B cell (primary cell): Measurements from ENCODE around the gene ERLIN1. TPM values are rescaled to one million over a fixed set of nuclear protein-coding genes. Genes with fewer than 3 reads are reported as not detected.

ENCODE experiments used
- ATAC-seq: fragments of 200-7000 bp; cut with Tn5 transposase; one replicate; pipeline ENCODE4 v1.10.0; 2021; ENCODE audit warnings: low read depth, mild to moderate bottlenecking, moderate number of reproducible peaks, moderate library complexity
- CTCF ChIA-PET: fragments of 350-600 bp; sonication (Branson Sonifier 250); formaldehyde crosslinking; loops from one replicate; lab custom pipeline; 2021; ENCODE audit warnings: antibody characterized with exemption, inconsistent platforms; lab: Charles Lee
- POLR2A ChIA-PET: fragments of 350-600 bp; sonication (Branson Sonifier 250); formaldehyde crosslinking; loops from one replicate; lab custom pipeline; 2021; ENCODE audit warnings: antibody characterized with exemption; lab: Charles Lee
- DNase-seq: peaks from one replicate; pipeline ENCODE4 v3.0.0; 2013
- H2AFZ ChIP-seq: 2 replicates; pipeline ENCODE4 v1.6.1; 2012; ENCODE audit warnings: mild to moderate bottlenecking, low read depth, low read length; ENCODE audit not compliant: insufficient read depth, poor library complexity, severe bottlenecking
- H3K27ac ChIP-seq, 2 donors: 1 replicate in 1 of 2; 2 replicates in 1 of 2; pipeline ENCODE4 v1.5.1; 2012 to 2013; ENCODE audit warnings: low read length in 2 of 2, mild to moderate bottlenecking in 2 of 2, moderate library complexity in 1 of 2
- H3K27me3 ChIP-seq, 4 experiments: fragments of 200-600 bp in 1 of 4; sonication (generic) in 1 of 4; replicated peaks in 1 of 4; 1 replicate in 2 of 4; 2 replicates in 2 of 4; pipeline versions ENCODE4 v1.6.1 to v1.7.0; 2013 to 2016; ENCODE audit warnings: low read length in 3 of 4, mild to moderate bottlenecking in 2 of 4, mixed read lengths in 1 of 4, moderate library complexity in 1 of 4; ENCODE audit not compliant: insufficient read depth in 4 of 4, control insufficient read depth in 3 of 4; ENCODE audit errors: control extremely low read depth in 1 of 4
- H3K36me3 ChIP-seq, 2 experiments: replicated peaks in 1 of 2; 1 replicate in 1 of 2; 2 replicates in 1 of 2; pipeline versions ENCODE4 v1.6.1 to v1.7.1; 2013; ENCODE audit warnings: low read length in 1 of 2; ENCODE audit not compliant: insufficient read depth in 2 of 2, control insufficient read depth in 1 of 2; ENCODE audit errors: control extremely low read depth in 1 of 2, extremely low read depth in 1 of 2
- H3K4me1 ChIP-seq, 2 donors: fragments of 200-600 bp in 1 of 2; sonication (generic) in 1 of 2; 1 replicate in 1 of 2; 2 replicates in 1 of 2; pipeline versions ENCODE4 v1.5.1 to v1.6.1; 2013 to 2017; ENCODE audit warnings: low read length in 2 of 2; ENCODE audit not compliant: control insufficient read depth in 2 of 2, insufficient read depth in 2 of 2
- H3K4me2 ChIP-seq: replicated peaks from 2 replicates; pipeline ENCODE3; 2012; ENCODE audit warnings: mild to moderate bottlenecking, low read depth, low read length; ENCODE audit not compliant: poor library complexity, severe bottlenecking
- H3K4me3 ChIP-seq, 5 experiments: fragments of 200-600 bp in 1 of 5; sonication (generic) in 1 of 5; 1 replicate in 3 of 5; 2 replicates in 2 of 5; pipeline versions ENCODE4 v1.5.1 to v1.7.0; 2011 to 2016; ENCODE audit warnings: low read length in 4 of 5, mild to moderate bottlenecking in 4 of 5, low read depth in 2 of 5, control low read depth in 1 of 5, moderate library complexity in 1 of 5; ENCODE audit not compliant: insufficient read depth in 1 of 5; ENCODE audit errors: control extremely low read depth in 1 of 5, extremely low read depth in 1 of 5
- H3K79me2 ChIP-seq: fragments of 200-600 bp; sonication (generic); one replicate; pipeline ENCODE4 v1.6.0; 2016; ENCODE audit warnings: low read length; ENCODE audit not compliant: control insufficient read depth, insufficient read depth
- H3K9ac ChIP-seq: fragments of 200-600 bp; sonication (generic); 2 replicates; pipeline ENCODE4 v1.6.1; 2017; ENCODE audit warnings: mild to moderate bottlenecking, low read length, moderate library complexity
- H3K9me3 ChIP-seq, 3 donors: one replicate each; pipeline versions ENCODE4 v1.6.1 to v1.7.1; 2013; ENCODE audit warnings: low read length in 2 of 3; ENCODE audit not compliant: control insufficient read depth in 2 of 3, insufficient read depth in 1 of 3; ENCODE audit errors: control extremely low read depth in 1 of 3
- H4K20me1 ChIP-seq: 2 replicates; pipeline ENCODE4 v1.6.0; 2012; ENCODE audit warnings: mild to moderate bottlenecking, low read length; ENCODE audit not compliant: insufficient read depth, control insufficient read depth, poor library complexity, severe bottlenecking
- H3K27ac Mint-ChIP-seq: one replicate; pipeline ENCODE4 v1.8.0; 2021; ENCODE audit warnings: mixed read lengths
- H3K27me3 Mint-ChIP-seq: one replicate; pipeline ENCODE4 v1.8.0; 2021; ENCODE audit warnings: mixed read lengths
- H3K4me1 Mint-ChIP-seq: one replicate; pipeline ENCODE4 v1.8.0; 2021; ENCODE audit warnings: mixed read lengths
- H3K4me3 Mint-ChIP-seq: one replicate; pipeline ENCODE4 v1.8.0; 2021; ENCODE audit warnings: mixed read lengths
- H3K9me3 Mint-ChIP-seq: one replicate; pipeline ENCODE4 v1.8.0; 2022; ENCODE audit warnings: mixed read lengths; ENCODE audit not compliant: insufficient read depth
- CTCF ChIP-seq: fragments of 200-600 bp; IDR thresholded peaks from one replicate; pipeline ENCODE4 v1.8.0; 2022; ENCODE audit warnings: antibody characterized with exemption, mild to moderate bottlenecking
- EZH2 ChIP-seq: IDR thresholded peaks from 2 replicates; pipeline ENCODE4 v1.6.1; 2012; ENCODE audit warnings: borderline replicate concordance, low read depth, mild to moderate bottlenecking, moderate library complexity, low read length; ENCODE audit not compliant: insufficient read depth, poor library complexity, severe bottlenecking
- WGBS: methylation state at CpG from one replicate; pipeline ENCODE4 v1.1.5; 2013; ENCODE audit warnings: missing lambda C conversion rate; ENCODE audit not compliant: insufficient coverage; 5-methylcytosine and 5-hydroxymethylcytosine counted together
- intact Hi-C: fragments of 100-400 bp; cut with micrococcal nuclease; formaldehyde crosslinking; loops from one replicate; pipeline ENCODE4 v1.10.0; 2022
- polyA plus RNA-seq: library from polyadenylated mRNA; depleted of rRNA; stranded (reverse); fragments of >200 nt; gene quantifications from 2 replicates; pipeline ENCODE4 v1.2.3, GENCODE V29; 2012
- total RNA-seq, 2 donors: library from RNA; stranded (reverse); fragments of 120-200 nt in 1 of 2; gene quantifications; 1 replicate in 1 of 2; 2 replicates in 1 of 2; pipeline versions ENCODE4 v1.2.3 to v1.2.4, GENCODE V29; 2013 to 2022

Gene ERLIN1
- total and polyA plus RNA-seq, 2 donors (not counting 1 experiment from before 2014, with no cell fraction given) = 4.3 to 9.0 TPM

DNA sequence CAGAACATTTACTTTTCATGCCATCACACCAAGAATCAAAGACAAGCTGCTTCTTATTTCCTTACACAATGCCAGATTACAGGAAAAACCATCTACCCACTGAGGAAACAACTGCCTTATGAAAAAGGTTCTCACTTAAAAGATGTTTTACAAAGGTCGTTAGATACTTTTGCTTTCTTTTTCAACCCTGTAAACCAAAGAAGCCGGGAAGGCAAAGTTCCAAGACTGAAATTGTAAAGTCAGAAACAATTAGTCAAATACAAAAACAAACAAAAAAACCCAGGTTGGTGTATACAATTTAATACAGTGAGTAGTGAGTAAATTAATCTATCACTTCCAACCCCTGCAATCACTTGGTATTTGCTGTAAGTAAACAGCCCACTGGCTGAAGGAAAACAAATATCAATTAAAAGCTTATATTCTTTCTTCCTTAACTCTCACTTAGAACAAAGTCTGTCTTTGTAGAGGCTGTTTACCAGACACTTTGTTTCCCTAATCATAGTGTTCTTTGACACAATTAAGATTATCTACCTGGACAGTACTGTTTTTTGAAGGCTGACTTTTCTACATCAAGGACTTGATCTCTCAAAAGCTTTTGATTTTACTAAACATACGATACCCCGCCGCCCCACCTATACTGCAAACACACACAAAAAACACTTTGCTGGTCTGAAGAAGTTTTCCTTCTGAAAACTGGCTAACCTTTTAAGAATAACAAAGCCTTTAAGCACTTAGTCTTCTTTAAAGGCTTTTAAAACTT is 18.1 kb downstream of the ERLIN1 start:
- TF ChIP-seq CTCF = no peak
- TF ChIP-seq EZH2 = no peak
- ATAC-seq (no peak), DNase-seq (no peak)
- Histone ChIP-seq H3K27ac (peak overlapping the region in 1 of 2 donors; percentile 6), H2AFZ (no peak overlapping the region), H3K9ac (peak overlapping the region; percentile 21), H3K4me3 (no peak overlapping the region), H3K4me1 (no peaks in the 10 kb centered on the region), H3K36me3 (peaks cover 12 to 34% of the 10 kb centered on the region in 2 experiments), H3K27me3 (no peaks in the 10 kb centered on the region), H3K79me2 (no peaks in the 10 kb centered on the region), H3K9me3 (no peaks in the 10 kb centered on the region), H3K4me2 (peak overlapping the region; percentile 8), H4K20me1 (no peaks in the 10 kb centered on the region)
- Mint-ChIP-seq H3K9me3 (peaks cover 2% of the 10 kb centered on the region), H3K4me3 (no peak overlapping the region), H3K4me1 (peaks cover 8% of the 10 kb centered on the region), H3K27me3 (no peaks in the 10 kb centered on the region), H3K27ac (no peak overlapping the region)
- WGBS = 71% methylated on average over 3 of the region's 5 CpGs
- intact Hi-C loops = no loop called here
- CTCF ChIA-PET = no interaction called here
- POLR2A ChIA-PET = no interaction called here
